ENCODE measurements around the gene EIF4EBP3.
"Not testable (repeated sequence)": the region's sequence is repeated elsewhere in the genome, so short reads cannot be mapped to it uniquely, and the experiment has no call there.

EIF4EBP3 gene

GRCh38 chr5:140576776-140577201 lies 29.3 kb downstream of the EIF4EBP3 start:
- no peak for DNase-seq

- DNase-seq: not testable (repeated sequence)
Observed at GRCh38 chr5:140579188-140579747, 31.8 kb downstream of the EIF4EBP3 start.

DNA sequence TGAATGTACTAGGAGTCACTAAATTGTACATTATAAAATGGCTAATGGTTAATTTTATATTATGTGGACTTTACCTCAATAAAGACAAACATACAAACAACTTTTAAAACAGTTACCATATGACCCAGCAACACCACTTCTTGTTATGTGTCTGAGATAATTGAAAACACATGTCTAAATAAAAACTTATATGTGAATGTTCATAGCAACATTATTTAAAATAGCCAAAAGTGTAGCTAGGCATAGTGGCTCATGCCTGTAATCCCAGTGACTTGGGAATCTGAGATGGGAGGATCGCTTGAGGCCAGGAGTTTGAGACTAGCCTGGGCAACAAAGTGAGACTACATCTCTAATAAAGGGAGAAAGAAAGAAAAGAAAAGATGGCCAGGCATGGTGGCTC lies 40.0 kb downstream of the EIF4EBP3 start:
- no peak for DNase-seq

DNA sequence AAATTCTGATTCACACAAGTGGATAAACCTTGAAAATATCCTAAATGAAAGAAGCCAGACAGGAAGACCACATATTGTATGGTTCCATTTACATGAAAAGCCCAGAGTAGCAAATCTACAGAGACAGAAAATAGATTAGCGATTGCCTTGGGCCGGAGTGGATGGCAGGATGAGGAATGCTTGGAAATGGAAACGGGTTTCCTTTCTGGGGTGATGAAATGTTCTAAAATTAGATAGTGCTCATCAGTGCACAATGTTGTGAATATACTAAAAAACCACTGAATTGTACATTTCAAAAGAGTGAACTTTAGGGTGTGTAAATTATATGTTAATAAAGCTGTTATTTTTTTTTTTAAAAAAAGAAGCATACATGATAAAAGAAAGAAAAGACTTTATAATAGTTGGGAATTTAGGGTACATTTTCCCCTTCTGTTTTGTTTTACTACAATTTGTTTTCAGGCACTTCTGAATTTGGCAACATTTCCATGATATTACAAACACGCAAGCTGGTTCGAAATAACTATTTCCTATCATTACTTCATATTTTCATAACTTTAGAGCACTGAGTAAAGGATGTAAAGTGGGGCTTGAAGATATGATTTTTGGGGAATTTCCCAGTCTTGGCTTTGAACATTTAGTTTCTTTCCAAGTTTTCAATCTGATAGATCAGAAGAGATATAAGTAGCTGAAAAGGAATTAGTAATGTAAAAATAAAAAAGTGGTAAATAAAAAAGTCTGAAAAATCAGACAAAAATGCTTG lies 41.0 kb downstream of the EIF4EBP3 start:
- no peak for DNase-seq

DNA sequence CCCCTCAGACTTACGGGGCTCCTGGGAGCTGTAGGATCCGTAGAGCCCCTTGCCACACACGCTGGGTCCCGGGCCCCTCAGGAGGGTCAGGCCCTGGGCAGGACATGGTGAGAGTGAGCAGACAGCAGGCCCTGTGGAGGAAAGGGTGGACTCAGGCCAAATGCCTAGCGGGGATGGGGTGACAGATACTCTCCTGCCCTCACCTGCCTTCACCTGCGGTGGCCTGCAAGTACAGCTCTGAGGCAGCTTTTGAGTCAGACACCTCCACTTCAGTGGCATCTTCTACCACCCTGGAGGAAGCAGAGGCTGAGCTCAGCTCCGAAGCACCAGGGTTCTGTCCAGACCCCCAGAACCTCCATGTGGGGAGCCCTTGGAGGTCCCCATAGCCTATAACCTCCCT lies 43.4 kb downstream of the EIF4EBP3 start:
- no peak for DNase-seq

DNA sequence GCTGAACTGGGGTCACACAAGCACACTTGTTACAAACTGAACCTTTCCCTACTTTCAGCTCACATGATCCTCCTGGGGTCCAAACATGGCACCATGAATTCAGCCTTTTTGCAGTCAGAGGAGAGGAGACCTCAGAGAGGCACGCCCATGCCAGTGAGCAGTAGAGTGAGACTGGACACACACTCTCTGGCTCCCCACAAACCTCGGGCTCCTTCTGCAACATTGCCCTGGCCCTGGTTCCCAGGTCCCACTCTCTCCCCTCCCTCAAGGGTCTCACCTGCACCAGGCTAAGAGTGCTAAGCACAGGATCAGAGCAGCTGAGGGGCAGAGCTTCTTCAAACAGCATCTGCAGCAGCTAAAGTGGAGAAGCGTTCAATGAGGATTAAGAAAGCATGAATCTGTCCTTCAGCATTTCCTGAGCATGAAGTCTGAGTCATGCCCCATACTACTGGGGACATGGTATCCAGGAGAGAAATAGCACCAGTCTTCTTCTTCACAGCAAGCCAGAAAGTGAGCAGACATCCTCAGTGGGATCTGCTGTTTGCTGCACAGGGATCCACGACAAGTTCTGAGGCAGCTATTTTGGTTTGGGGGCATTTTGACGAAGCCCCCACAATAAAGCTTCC lies 44.4 kb downstream of the EIF4EBP3 start:
- no peak for DNase-seq

DNA sequence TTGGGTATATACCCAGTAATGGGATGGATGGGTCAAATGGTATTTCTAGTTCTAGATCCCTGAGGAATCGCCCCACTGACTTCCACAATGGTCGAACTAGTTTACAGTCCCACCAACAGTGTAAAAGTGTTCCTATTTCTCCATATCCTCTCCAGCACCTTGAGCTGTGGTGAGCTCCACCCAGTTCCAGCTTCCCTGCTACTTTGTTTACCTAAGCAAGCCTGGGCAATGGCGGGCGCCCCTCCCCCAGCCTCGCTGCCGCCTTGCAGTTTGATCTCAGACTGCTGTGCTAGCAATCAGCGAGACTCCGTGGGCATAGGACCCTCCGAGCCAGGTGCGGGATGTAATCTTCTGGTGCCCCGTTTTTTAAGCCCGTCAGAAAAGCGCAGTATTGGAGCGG lies 45.6 kb downstream of the EIF4EBP3 start:
- not testable (repeated sequence) for DNase-seq

DNA sequence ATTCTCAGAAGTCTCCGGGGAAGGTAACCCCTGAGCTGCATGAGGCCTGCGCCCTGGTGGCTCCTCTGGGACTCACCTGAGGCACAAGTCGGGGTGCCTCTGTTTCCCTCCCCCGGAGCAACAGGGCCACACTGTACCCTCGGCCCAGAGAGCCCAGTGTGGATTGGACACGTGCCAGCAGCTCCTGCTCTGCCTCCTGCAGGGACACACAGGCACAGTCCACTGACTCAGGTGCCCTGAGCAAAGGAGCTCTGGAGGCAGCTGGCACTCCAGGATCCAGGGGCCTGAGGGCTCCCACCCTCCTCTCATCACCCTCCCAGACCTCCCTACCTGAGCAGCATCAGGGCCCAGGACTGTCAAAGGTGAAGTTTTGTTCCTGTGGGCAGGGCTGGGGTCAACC lies 46.7 kb downstream of the EIF4EBP3 start:
- no peak for DNase-seq

- no peak for DNase-seq
Observed at GRCh38 chr5:140595538-140596300, 48.3 kb downstream of the EIF4EBP3 start.

- no peak for DNase-seq
Observed at GRCh38 chr5:140596321-140596741, 48.9 kb downstream of the EIF4EBP3 start.

GRCh38 chr5:140598836-140599235 lies 51.4 kb downstream of the EIF4EBP3 start:
- no peak for DNase-seq

Measured in right kidney (tissue), 1 donor.